H9 (cell line): ENCODE measurements around the gene GTPBP4. TPM values are rescaled to one million over a fixed set of nuclear protein-coding genes. Genes with fewer than 3 reads are reported as not detected.
A peak's percentile ranks its signal among the peaks of the same experiment; 100 is the strongest.

Experiments
- DNase-seq: peaks from one replicate; pipeline ENCODE4 v3.0.0-alpha.2; 2017
- H2AFZ ChIP-seq: one replicate; pipeline ENCODE4 v1.6.1; 2013; ENCODE audit warnings: mild to moderate bottlenecking, low read length, control low read depth, moderate library complexity
- H2AK5ac ChIP-seq: 2 replicates; pipeline ENCODE4 v1.6.1; 2013; ENCODE audit warnings: low read length, control low read depth, mixed read lengths; ENCODE audit not compliant: insufficient read length
- H2BK120ac ChIP-seq: one replicate; pipeline ENCODE4 v1.6.1; 2013; ENCODE audit warnings: low read depth, mild to moderate bottlenecking, low read length, control low read depth, inconsistent platforms; ENCODE audit not compliant: poor library complexity, severe bottlenecking
- H2BK12ac ChIP-seq: 2 replicates; pipeline ENCODE4 v1.6.1; 2013; ENCODE audit warnings: low read length, control low read depth, mixed read lengths, low read depth; ENCODE audit not compliant: insufficient read length
- H2BK15ac ChIP-seq: 2 replicates; pipeline ENCODE4 v1.6.1; 2013; ENCODE audit warnings: low read depth, low read length, control low read depth
- H2BK20ac ChIP-seq: one replicate; pipeline ENCODE4 v1.6.1; 2013; ENCODE audit warnings: low read depth, mild to moderate bottlenecking, low read length, control low read depth, inconsistent platforms; ENCODE audit not compliant: poor library complexity, severe bottlenecking
- H2BK5ac ChIP-seq: 2 replicates; pipeline ENCODE4 v1.6.1; 2013; ENCODE audit warnings: low read length, control low read depth, mixed read lengths; ENCODE audit not compliant: insufficient read length
- H3K14ac ChIP-seq: 2 replicates; pipeline ENCODE4 v1.6.1; 2013; ENCODE audit warnings: low read length, control low read depth; ENCODE audit not compliant: insufficient read depth
- H3K18ac ChIP-seq: 2 replicates; pipeline ENCODE4 v1.6.1; 2013; ENCODE audit warnings: low read depth, mild to moderate bottlenecking, mixed read lengths, low read length, control low read depth; ENCODE audit not compliant: insufficient read length
- H3K23ac ChIP-seq: 2 replicates; pipeline ENCODE4 v1.6.1; 2013; ENCODE audit warnings: low read length, control low read depth, mixed read lengths, low read depth; ENCODE audit not compliant: insufficient read length
- H3K23me2 ChIP-seq: 2 replicates; pipeline ENCODE4 v1.6.1; 2013; ENCODE audit warnings: low read depth, mild to moderate bottlenecking, mixed read lengths, low read length, control low read depth; ENCODE audit not compliant: insufficient read length, poor library complexity, severe bottlenecking
- H3K27ac ChIP-seq: 2 replicates; pipeline ENCODE4 v1.5.1; 2013; ENCODE audit warnings: low read length, control low read depth, mixed read lengths, low read depth; ENCODE audit not compliant: insufficient read length
- H3K27me3 ChIP-seq: 2 replicates; pipeline ENCODE4 v1.6.1; 2013; ENCODE audit warnings: low read length, control low read depth, inconsistent platforms; ENCODE audit not compliant: insufficient read depth
- H3K4ac ChIP-seq: 2 replicates; pipeline ENCODE4 v1.6.1; 2013; ENCODE audit warnings: low read depth, mild to moderate bottlenecking, control low read depth, inconsistent platforms, low read length, moderate library complexity
- H3K4me1 ChIP-seq: 2 replicates; pipeline ENCODE4 v1.6.1; 2013; ENCODE audit warnings: low read length, control low read depth, inconsistent platforms; ENCODE audit not compliant: insufficient read depth
- H3K4me2 ChIP-seq: 2 replicates; pipeline ENCODE4 v1.6.1; 2013; ENCODE audit warnings: low read length, control low read depth, mixed read lengths; ENCODE audit not compliant: insufficient read length, insufficient read depth
- H3K56ac ChIP-seq: 2 replicates; pipeline ENCODE4 v1.6.1; 2013; ENCODE audit warnings: low read depth, mild to moderate bottlenecking, mixed read lengths, low read length, control low read depth; ENCODE audit not compliant: insufficient read length
- H3K79me1 ChIP-seq: 2 replicates; pipeline ENCODE4 v1.6.1; 2013; ENCODE audit warnings: low read depth, mild to moderate bottlenecking, moderate library complexity, low read length, control low read depth, inconsistent platforms; ENCODE audit not compliant: insufficient read depth, poor library complexity, severe bottlenecking
- H3K79me2 ChIP-seq: 2 replicates; pipeline ENCODE4 v1.6.1; 2013; ENCODE audit warnings: low read length, control low read depth, inconsistent platforms; ENCODE audit not compliant: insufficient read depth
- H3K9ac ChIP-seq: 2 replicates; pipeline ENCODE4 v1.6.1; 2013; ENCODE audit warnings: low read length, control low read depth, mixed read lengths; ENCODE audit not compliant: insufficient read length; ENCODE audit errors: extremely low read depth
- H3K9me3 ChIP-seq: one replicate; pipeline ENCODE4 v1.6.1; 2013; ENCODE audit warnings: low read depth, low read length, inconsistent platforms; ENCODE audit not compliant: control insufficient read depth
- H3T11ph ChIP-seq: one replicate; pipeline ENCODE4 v1.6.1; 2013; ENCODE audit warnings: mild to moderate bottlenecking, low read length, control low read depth, inconsistent platforms
- H4K20me1 ChIP-seq: one replicate; pipeline ENCODE4 v1.6.1; 2013; ENCODE audit not compliant: control insufficient read depth, insufficient read length, insufficient read depth
- H4K5ac ChIP-seq: 2 replicates; pipeline ENCODE4 v1.6.1; 2013; ENCODE audit warnings: low read depth, mild to moderate bottlenecking, mixed read lengths, low read length, control low read depth; ENCODE audit not compliant: insufficient read length
- H4K8ac ChIP-seq: replicated peaks from 2 replicates; pipeline ENCODE4 v1.6.1; 2013; ENCODE audit warnings: low read length, control low read depth, mixed read lengths, low read depth; ENCODE audit not compliant: insufficient read length
- H4K91ac ChIP-seq: 2 replicates; pipeline ENCODE4 v1.6.1; 2013; ENCODE audit warnings: low read depth, mild to moderate bottlenecking, moderate library complexity, mixed read lengths, low read length, control low read depth; ENCODE audit not compliant: insufficient read length
- H3K27ac Mint-ChIP-seq, 3 experiments: 2 replicates in 2 of 3; 3 replicates in 1 of 3; pipeline ENCODE4 v1.8.0; 2020 to 2021; ENCODE audit warnings: mixed read lengths in 3 of 3, mild to moderate bottlenecking in 1 of 3, moderate library complexity in 1 of 3
- H3K27me3 Mint-ChIP-seq: 2 replicates; pipeline ENCODE4 v1.8.0; 2021; ENCODE audit warnings: low read depth, mild to moderate bottlenecking, moderate library complexity, mixed read lengths
- H3K36me3 Mint-ChIP-seq, 3 experiments: 2 replicates in 2 of 3; 3 replicates in 1 of 3; pipeline ENCODE4 v1.8.0; 2020 to 2021; ENCODE audit warnings: low read depth in 3 of 3, mixed read lengths in 3 of 3; ENCODE audit not compliant: insufficient read depth in 1 of 3
- H3K4me1 Mint-ChIP-seq, 2 experiments: 2 replicates each; pipeline ENCODE4 v1.8.0; 2020; ENCODE audit warnings: mixed read lengths in 2 of 2
- H3K4me3 Mint-ChIP-seq, 2 experiments: 2 replicates in 1 of 2; 3 replicates in 1 of 2; pipeline ENCODE4 v1.8.0; 2020 to 2021; ENCODE audit warnings: mild to moderate bottlenecking in 2 of 2, mixed read lengths in 2 of 2, moderate library complexity in 1 of 2
- H3K9me3 Mint-ChIP-seq, 2 experiments: 2 replicates in 1 of 2; 3 replicates in 1 of 2; pipeline ENCODE4 v1.8.0; 2020; ENCODE audit warnings: mild to moderate bottlenecking in 2 of 2, mixed read lengths in 2 of 2, moderate library complexity in 1 of 2
- WGBS: extraction: QIAGEN DNeasy Blood & Tissue Kit; methylation state at CpG from one replicate; pipeline ENCODE4 v1.1.7; 2013; ENCODE audit warnings: missing lambda C conversion rate, low lambda C conversion rate, mixed read lengths; ENCODE audit not compliant: insufficient read length; ENCODE audit errors: extremely low coverage; 5-methylcytosine and 5-hydroxymethylcytosine counted together
- total RNA-seq: library from RNA; stranded (reverse); gene quantifications from 2 replicates; pipeline ENCODE4 v1.2.1, GENCODE V29; 2021
- TF ChIP-seq, protein P1 (sequence below): fragments of 200-600 bp; sonication (generic); conservative IDR thresholded peaks from 3 replicates; pipeline ENCODE4 v1.8.0; 2021; ENCODE audit warnings: antibody characterized with exemption, mild to moderate bottlenecking

GTPBP4 gene
- total RNA-seq, 1 experiment from 2014 or later, result 134 TPM

DNA sequence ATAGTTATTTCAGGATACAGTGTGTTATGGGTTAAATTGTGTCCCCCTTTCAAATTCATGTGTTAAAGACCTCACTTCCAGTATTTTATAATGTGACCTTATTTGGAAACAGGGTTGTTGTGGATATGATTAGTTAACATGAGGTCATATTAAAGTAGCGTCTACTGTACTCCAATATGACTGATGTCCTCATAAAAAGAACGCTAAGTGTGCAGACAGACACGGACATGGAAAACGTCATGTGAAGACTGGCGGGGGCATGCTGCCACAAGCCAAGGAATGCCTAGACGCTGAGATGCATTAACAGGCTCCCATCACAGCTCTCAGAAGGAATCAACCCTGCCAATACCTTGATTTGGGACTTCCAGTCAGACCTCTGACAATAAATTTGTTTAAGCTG lies 66.5 kb downstream of the GTPBP4 start:
- Histone ChIP-seq H3K27ac (no peak overlapping the region), H2BK12ac (no peak overlapping the region), H3K56ac (no peak overlapping the region), H2BK15ac (no peak overlapping the region), H4K5ac (no peak overlapping the region), H3K18ac (no peak overlapping the region), H3K9ac (peak overlapping the region; percentile 4), H2BK20ac (no peak overlapping the region), H2BK5ac (no peak overlapping the region), H3K23ac (no peak overlapping the region), H3K79me2 (peaks cover 17% of the 10 kb centered on the region; the same call in 1 of the 2 replicates), H3K4me1 (0 out of 2 replicates have a peak, but pooled peaks cover 3% of the 10 kb centered on the region), H4K91ac (no peak overlapping the region), H4K20me1 (no peaks in the 10 kb centered on the region), H3K27me3 (no peaks in the 10 kb centered on the region), H2AFZ (no peak overlapping the region), H3K79me1 (peaks cover 2% of the 10 kb centered on the region), H3K14ac (no peak overlapping the region), H3K4me2 (peak overlapping the region; percentile 53), H2AK5ac (no peak overlapping the region), H3K23me2 (peaks cover 2% of the 10 kb centered on the region), H4K8ac (no peak overlapping the region), H3K4ac (no peak overlapping the region), H3K9me3 (no peaks in the 10 kb centered on the region), H3T11ph (no peak overlapping the region), H2BK120ac (no peak overlapping the region)
- no peak for DNase-seq
- H3K4me1 Mint-ChIP-seq, result peaks cover 33 to 37% of the 10 kb centered on the region in 2 experiments
- TF ChIP-seq, protein P1, sequence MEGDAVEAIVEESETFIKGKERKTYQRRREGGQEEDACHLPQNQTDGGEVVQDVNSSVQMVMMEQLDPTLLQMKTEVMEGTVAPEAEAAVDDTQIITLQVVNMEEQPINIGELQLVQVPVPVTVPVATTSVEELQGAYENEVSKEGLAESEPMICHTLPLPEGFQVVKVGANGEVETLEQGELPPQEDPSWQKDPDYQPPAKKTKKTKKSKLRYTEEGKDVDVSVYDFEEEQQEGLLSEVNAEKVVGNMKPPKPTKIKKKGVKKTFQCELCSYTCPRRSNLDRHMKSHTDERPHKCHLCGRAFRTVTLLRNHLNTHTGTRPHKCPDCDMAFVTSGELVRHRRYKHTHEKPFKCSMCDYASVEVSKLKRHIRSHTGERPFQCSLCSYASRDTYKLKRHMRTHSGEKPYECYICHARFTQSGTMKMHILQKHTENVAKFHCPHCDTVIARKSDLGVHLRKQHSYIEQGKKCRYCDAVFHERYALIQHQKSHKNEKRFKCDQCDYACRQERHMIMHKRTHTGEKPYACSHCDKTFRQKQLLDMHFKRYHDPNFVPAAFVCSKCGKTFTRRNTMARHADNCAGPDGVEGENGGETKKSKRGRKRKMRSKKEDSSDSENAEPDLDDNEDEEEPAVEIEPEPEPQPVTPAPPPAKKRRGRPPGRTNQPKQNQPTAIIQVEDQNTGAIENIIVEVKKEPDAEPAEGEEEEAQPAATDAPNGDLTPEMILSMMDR, result no peak
- peak overlapping the region; percentile 96 to 97 for H3K4me3 Mint-ChIP-seq
- H3K9me3 Mint-ChIP-seq, result no peaks in the 10 kb centered on the region; a peak in 1 of 5 replicates
- H3K27me3 Mint-ChIP-seq, result no peaks in the 10 kb centered on the region
- WGBS, result no CpG with 5 or more reads among the region's 6 CpGs
- H3K36me3 Mint-ChIP-seq, result peaks cover 9 to 42% (median 33%) of the 10 kb centered on the region in 3 experiments
- peak overlapping the region in 1 of 3 experiments; percentile 67; a peak in 1 of 7 replicates for H3K27ac Mint-ChIP-seq
